Measurements from ENCODE around the gene CLDN19. TPM values are rescaled to one million over a fixed set of nuclear protein-coding genes. Genes with fewer than 3 reads are reported as not detected.

CLDN19 gene
- total RNA-seq, 5 donors from 2014 or later (not counting 1 experiment from before 2014, with no cell fraction given), result 0.18 TPM; not detected in 4

DNA sequence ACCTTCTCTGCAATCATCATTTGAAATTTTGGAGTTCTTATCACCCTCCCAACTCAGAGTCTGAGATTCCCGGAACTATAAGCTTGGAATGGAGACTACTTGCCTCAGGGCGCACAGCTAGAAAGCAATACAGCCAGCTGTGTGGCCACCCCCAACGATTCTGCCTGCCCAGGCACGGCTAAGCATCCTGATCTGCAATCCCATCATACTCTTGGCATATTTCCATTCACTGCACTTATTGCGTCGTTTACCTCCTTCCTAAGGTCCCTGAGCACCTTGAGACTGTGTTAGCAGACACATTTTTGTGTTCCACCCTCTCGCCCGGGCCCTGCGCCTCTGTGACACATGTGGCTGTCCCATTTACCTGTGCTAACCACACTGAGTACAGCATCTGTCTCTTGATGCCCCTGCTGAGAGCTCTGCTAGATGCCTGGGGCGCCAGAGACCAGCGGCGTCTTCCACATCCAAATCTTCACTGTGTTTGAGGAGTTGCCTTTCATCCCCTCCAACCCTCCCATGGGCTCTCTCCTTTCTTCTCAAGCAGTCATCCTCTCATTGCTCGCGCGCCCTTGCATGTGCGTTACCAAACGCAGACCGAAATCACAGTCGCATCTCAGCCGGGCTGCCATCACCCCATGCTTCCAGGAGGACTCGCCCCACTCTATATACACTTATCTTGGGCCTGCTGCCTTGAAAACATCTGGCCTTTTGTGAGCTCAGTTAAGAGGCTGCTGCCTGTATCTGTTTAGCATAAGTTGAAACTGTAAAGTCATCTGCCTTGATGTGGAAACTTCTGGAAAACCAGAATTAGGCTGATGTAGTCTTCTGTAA is 3.5 kb upstream of the CLDN19 start:
- Histone ChIP-seq H3K27me3 (replicated peaks in 1 of 2; ENCODE audit: control insufficient read depth in 2 of 2, extremely low read depth in 1 of 2, insufficient read depth in 2 of 2, low read length in 1 of 2) (no peaks in the 10 kb centered on the region), H3K4me1 (ENCODE audit: control insufficient read depth in 1 of 2, extremely low read depth in 1 of 2, insufficient read depth in 2 of 2, low read length in 2 of 2) (peaks cover 0 to 2% of the 10 kb centered on the region in 2 experiments), H3K4me3 (ENCODE audit: control insufficient read depth in 1 of 2, extremely low read depth in 1 of 2, low read length in 1 of 2) (no peak overlapping the region), H3K36me3 (ENCODE audit: control insufficient read depth in 2 of 2, extremely low read depth in 1 of 2, insufficient read depth in 1 of 2, low read length in 1 of 2) (peaks cover 0 to 30% of the 10 kb centered on the region in 2 donors), H3K27ac (ENCODE audit: low read length) (no peak overlapping the region), H3K9me3 (no peaks in the 10 kb centered on the region)
- no peak overlapping the region for H3K27ac Mint-ChIP-seq
- H3K36me3 Mint-ChIP-seq, result peaks cover 8% of the 10 kb centered on the region
- no peaks in the 10 kb centered on the region for H3K4me1 Mint-ChIP-seq
- no peak overlapping the region for H3K4me3 Mint-ChIP-seq
- DNase-seq (no peak), ATAC-seq (replicated peaks in 1 of 4) (no peak)
- 85% methylated on average over 20 of the region's 21 CpGs for WGBS (ENCODE audit: insufficient coverage)
- H3K9me3 Mint-ChIP-seq, result no peaks in the 10 kb centered on the region
- H3K27me3 Mint-ChIP-seq, result no peaks in the 10 kb centered on the region
- ChIA-PET CTCF (no interaction called here), POLR2A (no interaction called here)

DNA sequence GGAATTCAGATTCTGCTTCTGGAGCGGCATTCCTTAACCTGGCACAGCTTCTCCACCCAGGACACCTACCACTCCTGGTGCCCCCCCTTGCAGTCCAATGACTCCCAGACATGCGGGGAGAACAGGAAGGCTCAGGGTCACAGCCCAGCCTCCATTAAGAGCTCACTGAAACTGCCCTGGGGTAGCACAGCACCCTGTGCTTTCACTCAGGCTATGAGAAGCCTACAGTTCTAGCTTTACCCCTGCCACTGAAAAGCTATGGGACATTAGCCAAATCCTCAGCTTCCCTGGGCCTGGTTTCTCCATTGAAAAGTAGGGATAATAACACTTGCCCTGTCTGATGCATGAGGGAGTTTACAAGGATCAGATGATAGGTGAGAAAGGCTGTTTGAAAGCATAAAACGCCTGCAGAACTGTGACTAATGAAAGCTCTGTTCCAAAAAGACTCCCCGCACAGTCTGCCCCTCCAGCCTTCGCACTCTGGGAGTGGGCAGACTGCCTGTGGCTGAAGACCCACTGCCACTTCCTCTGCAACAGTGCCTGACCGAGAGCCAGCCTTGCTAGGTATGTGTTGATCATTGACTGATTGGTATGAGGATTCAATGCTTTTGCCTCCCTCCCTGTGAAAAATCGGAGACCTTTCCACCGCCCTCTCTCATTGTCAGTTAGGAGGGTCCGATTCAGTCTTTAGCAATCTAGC is 2.7 kb upstream of the CLDN19 start:
- ATAC-seq (replicated peaks in 1 of 4) (no peak), DNase-seq (no peak)
- Mint-ChIP-seq H3K27ac (no peak overlapping the region), H3K27me3 (no peaks in the 10 kb centered on the region), H3K4me1 (no peaks in the 10 kb centered on the region), H3K36me3 (peaks cover under 1% of the 10 kb centered on the region), H3K9me3 (no peaks in the 10 kb centered on the region), H3K4me3 (no peak overlapping the region)
- Histone ChIP-seq H3K27me3 (replicated peaks in 1 of 2; ENCODE audit: control insufficient read depth in 2 of 2, extremely low read depth in 1 of 2, insufficient read depth in 2 of 2, low read length in 1 of 2) (no peaks in the 10 kb centered on the region), H3K4me1 (ENCODE audit: control insufficient read depth in 1 of 2, extremely low read depth in 1 of 2, insufficient read depth in 2 of 2, low read length in 2 of 2) (peaks cover 0 to 2% of the 10 kb centered on the region in 2 experiments), H3K4me3 (ENCODE audit: control insufficient read depth in 1 of 2, extremely low read depth in 1 of 2, low read length in 1 of 2) (no peak overlapping the region), H3K9me3 (no peaks in the 10 kb centered on the region), H3K36me3 (ENCODE audit: control insufficient read depth in 2 of 2, extremely low read depth in 1 of 2, insufficient read depth in 1 of 2, low read length in 1 of 2) (peaks cover 0 to 23% of the 10 kb centered on the region in 2 donors), H3K27ac (ENCODE audit: low read length) (no peak overlapping the region)
- POLR2A ChIA-PET, result no interaction called here
- CTCF ChIA-PET, result interaction anchor here in 1 of 2 donors (0.7 kb wide), 1 partner anchor 430 kb away, joined by 3 read pairs; no protein-coding TSS in a partner anchor
- 84% methylated on average over 5 of the region's 9 CpGs for WGBS (ENCODE audit: insufficient coverage)

DNA sequence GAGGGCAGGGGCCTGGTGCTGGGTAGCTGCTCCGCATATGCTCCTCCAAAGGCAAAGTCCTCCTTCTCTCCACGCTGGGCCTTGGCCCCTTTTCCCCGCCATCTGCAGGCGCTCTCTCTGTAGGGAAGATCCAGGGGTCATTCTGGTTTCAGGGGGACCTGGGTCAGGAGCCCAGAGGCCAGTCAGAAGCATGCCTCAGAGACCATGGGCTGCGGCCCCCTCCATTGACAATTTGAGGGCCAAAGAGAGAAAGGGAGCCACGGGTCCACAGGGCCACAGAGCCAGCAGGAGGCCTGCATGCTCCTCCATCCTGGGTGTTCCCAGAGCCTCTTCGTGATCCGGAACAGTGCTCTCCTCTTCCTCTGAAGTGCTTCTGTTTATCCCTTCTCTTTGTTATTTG is 2.1 kb upstream of the CLDN19 start:
- POLR2A ChIA-PET, result no interaction called here
- H3K4me1 ChIP-seq (ENCODE audit: control insufficient read depth in 1 of 2, extremely low read depth in 1 of 2, insufficient read depth in 2 of 2, low read length in 2 of 2), result peaks cover 0 to 5% of the 10 kb centered on the region in 2 experiments

DNA sequence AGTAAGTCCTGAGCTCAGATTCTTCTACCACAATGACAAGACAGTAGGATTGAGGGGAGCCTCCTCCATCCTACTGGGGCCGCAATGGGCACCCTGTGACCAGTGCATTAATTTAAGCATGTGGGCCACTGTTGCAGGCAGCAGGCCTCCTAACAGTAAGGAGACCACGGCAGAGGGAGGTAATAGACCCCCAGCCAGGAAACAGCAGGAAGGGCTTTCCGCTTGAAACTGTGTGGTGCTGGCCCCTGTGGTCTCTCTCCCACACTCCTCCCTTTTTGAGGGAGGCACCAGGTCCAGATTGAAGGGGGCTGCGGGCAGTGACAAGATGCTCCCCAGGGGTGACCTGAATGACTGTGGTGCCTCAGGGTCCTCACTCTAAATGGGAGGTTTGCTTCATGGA is 1.7 kb upstream of the CLDN19 start:
- H3K36me3 Mint-ChIP-seq, result no peaks in the 10 kb centered on the region
- no peaks in the 10 kb centered on the region for H3K27me3 ChIP-seq (replicated peaks in 1 of 2; ENCODE audit: control insufficient read depth in 2 of 2, extremely low read depth in 1 of 2, insufficient read depth in 2 of 2, low read length in 1 of 2)
- peaks cover 0 to 12% of the 10 kb centered on the region in 2 donors for H3K36me3 ChIP-seq (ENCODE audit: control insufficient read depth in 2 of 2, extremely low read depth in 1 of 2, insufficient read depth in 1 of 2, low read length in 1 of 2)
- ATAC-seq (replicated peaks in 1 of 4), result no peak
- POLR2A ChIA-PET, result no interaction called here
- no peak for DNase-seq
- H3K27ac Mint-ChIP-seq, result no peak overlapping the region
- H3K4me3 Mint-ChIP-seq, result no peak overlapping the region
- CTCF ChIA-PET, result no interaction called here
- no peaks in the 10 kb centered on the region for H3K9me3 Mint-ChIP-seq
- no peaks in the 10 kb centered on the region for H3K9me3 ChIP-seq
- H3K4me3 ChIP-seq (ENCODE audit: control insufficient read depth in 1 of 2, extremely low read depth in 1 of 2, low read length in 1 of 2), result no peak overlapping the region
- WGBS (ENCODE audit: insufficient coverage), result 83% methylated on average over 1 of the region's 4 CpGs
- H3K4me1 Mint-ChIP-seq, result peaks cover 7 to 8% (median 7%) of the 10 kb centered on the region in 3 donors
- no peaks in the 10 kb centered on the region for H3K27me3 Mint-ChIP-seq
- peaks cover 0 to 7% of the 10 kb centered on the region in 2 experiments for H3K4me1 ChIP-seq (ENCODE audit: control insufficient read depth in 1 of 2, extremely low read depth in 1 of 2, insufficient read depth in 2 of 2, low read length in 2 of 2)
- no peak overlapping the region for H3K27ac ChIP-seq (ENCODE audit: low read length)

More for the DNA sequence above, 2.1 kb upstream of the CLDN19 start:
- DNase-seq (no peak), ATAC-seq (replicated peaks in 1 of 4) (no peak)
- H3K27me3 ChIP-seq (replicated peaks in 1 of 2; ENCODE audit: control insufficient read depth in 2 of 2, extremely low read depth in 1 of 2, insufficient read depth in 2 of 2, low read length in 1 of 2), result no peaks in the 10 kb centered on the region
- CTCF ChIA-PET, result no interaction called here
- Mint-ChIP-seq H3K27ac (no peak overlapping the region), H3K9me3 (no peaks in the 10 kb centered on the region), H3K4me1 (peaks cover 3% of the 10 kb centered on the region in 3 donors), H3K36me3 (no peaks in the 10 kb centered on the region), H3K4me3 (no peak overlapping the region), H3K27me3 (no peaks in the 10 kb centered on the region)
- peaks cover 0 to 16% of the 10 kb centered on the region in 2 donors for H3K36me3 ChIP-seq (ENCODE audit: control insufficient read depth in 2 of 2, extremely low read depth in 1 of 2, insufficient read depth in 1 of 2, low read length in 1 of 2)
- 98% methylated on average over 6 of the region's 8 CpGs for WGBS (ENCODE audit: insufficient coverage)
- H3K4me3 ChIP-seq (ENCODE audit: control insufficient read depth in 1 of 2, extremely low read depth in 1 of 2, low read length in 1 of 2), result no peak overlapping the region
- H3K9me3 ChIP-seq, result no peaks in the 10 kb centered on the region
- no peak overlapping the region for H3K27ac ChIP-seq (ENCODE audit: low read length)

DNA sequence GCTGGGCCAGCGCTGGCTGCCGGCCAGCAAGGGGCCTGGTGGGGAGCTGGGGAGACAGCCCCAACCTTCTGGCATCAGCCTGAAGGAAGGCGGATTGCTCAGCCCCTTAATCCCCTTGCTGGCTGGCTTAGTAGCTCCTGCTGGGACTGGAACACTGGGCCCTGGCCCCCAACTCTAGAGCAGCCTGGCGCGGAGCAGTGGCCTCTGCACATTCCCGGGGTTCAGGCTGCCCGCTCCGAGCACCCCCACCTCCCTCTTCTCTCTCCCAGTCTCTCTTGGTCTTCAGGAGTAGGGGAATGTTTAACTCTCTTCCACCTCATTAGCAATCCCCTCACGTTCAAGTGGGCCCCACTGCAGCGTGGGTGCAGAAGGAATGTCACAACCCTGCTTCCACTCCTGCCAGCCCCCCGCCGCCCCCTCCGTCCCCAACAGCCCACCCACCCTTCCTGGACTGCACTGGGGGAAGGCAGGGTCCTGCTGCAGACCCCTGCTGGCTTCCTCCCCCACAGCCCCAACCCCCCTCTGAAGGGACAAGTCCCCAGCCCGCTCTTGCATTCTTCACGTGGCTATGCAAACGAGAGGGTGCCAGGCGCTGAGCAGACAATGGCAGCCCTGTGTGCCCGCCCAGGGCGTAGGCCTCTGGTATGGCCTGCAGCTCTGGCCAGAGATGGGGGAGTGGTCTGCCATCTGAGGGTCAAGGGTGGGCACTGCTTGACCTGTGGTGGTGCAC is 980 bp upstream of the CLDN19 start:
- Mint-ChIP-seq H3K4me3 (no peak overlapping the region), H3K27me3 (no peaks in the 10 kb centered on the region), H3K4me1 (peaks cover 8 to 11% (median 9%) of the 10 kb centered on the region in 3 donors), H3K36me3 (no peaks in the 10 kb centered on the region), H3K27ac (no peak overlapping the region), H3K9me3 (no peaks in the 10 kb centered on the region)
- no peaks in the 10 kb centered on the region for H3K27me3 ChIP-seq (replicated peaks in 1 of 2; ENCODE audit: control insufficient read depth in 2 of 2, extremely low read depth in 1 of 2, insufficient read depth in 2 of 2, low read length in 1 of 2)
- H3K9me3 ChIP-seq, result no peaks in the 10 kb centered on the region
- no peak for DNase-seq
- ChIA-PET POLR2A (no interaction called here), CTCF (no interaction called here)
- H3K4me3 ChIP-seq (ENCODE audit: control insufficient read depth in 1 of 2, extremely low read depth in 1 of 2, low read length in 1 of 2), result no peak overlapping the region
- peaks cover 0 to 7% of the 10 kb centered on the region in 2 experiments for H3K4me1 ChIP-seq (ENCODE audit: control insufficient read depth in 1 of 2, extremely low read depth in 1 of 2, insufficient read depth in 2 of 2, low read length in 2 of 2)
- peaks cover 0 to 5% of the 10 kb centered on the region in 2 donors for H3K36me3 ChIP-seq (ENCODE audit: control insufficient read depth in 2 of 2, extremely low read depth in 1 of 2, insufficient read depth in 1 of 2, low read length in 1 of 2)
- WGBS (ENCODE audit: insufficient coverage), result 94% methylated on average over 5 of the region's 19 CpGs
- ATAC-seq (replicated peaks in 1 of 4), result no peak
- H3K27ac ChIP-seq (ENCODE audit: low read length), result no peak overlapping the region

DNA sequence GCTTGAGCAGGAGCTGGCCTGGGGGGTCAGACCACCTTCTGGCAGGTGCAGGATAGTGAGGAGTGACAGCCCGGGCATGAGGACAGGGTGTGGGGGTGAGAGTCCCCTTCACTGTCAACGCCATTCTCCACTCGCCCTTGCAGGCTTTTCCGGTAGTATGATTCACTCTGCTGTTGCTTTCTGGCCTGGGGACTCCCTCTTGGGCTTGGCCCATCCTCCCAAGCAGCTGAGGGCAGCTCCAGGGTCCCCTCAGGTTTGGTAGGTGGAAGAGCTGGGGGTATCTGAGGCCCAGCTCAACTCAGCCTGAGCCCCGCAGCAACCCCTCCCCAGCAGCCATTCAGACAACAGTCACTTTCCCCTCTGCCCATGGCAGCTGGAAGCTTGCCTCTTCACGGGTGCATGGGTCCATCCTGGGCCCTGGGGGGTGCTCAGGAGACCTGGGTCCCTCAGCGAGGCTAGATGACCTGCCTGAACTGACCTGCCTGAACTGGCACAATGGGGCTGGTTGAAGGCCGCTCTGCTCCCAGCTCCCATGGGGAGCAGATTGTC is 1.3 kb downstream of the CLDN19 start:
- peaks cover 0 to 9% of the 10 kb centered on the region in 2 experiments for H3K27me3 ChIP-seq (replicated peaks in 1 of 2; ENCODE audit: control insufficient read depth in 2 of 2, extremely low read depth in 1 of 2, insufficient read depth in 2 of 2, low read length in 1 of 2)
- H3K4me1 ChIP-seq (ENCODE audit: control insufficient read depth in 1 of 2, extremely low read depth in 1 of 2, insufficient read depth in 2 of 2, low read length in 2 of 2), result peaks cover 0 to 7% of the 10 kb centered on the region in 2 experiments
- H3K4me3 ChIP-seq (ENCODE audit: control insufficient read depth in 1 of 2, extremely low read depth in 1 of 2, low read length in 1 of 2), result no peak overlapping the region
- DNase-seq (no peak), ATAC-seq (replicated peaks in 1 of 4) (no peak)
- peaks cover 0 to 2% of the 10 kb centered on the region in 2 donors for H3K27me3 Mint-ChIP-seq
- H3K36me3 ChIP-seq (ENCODE audit: control insufficient read depth in 2 of 2, extremely low read depth in 1 of 2, insufficient read depth in 1 of 2, low read length in 1 of 2), result no peaks in the 10 kb centered on the region
- no peaks in the 10 kb centered on the region for H3K36me3 Mint-ChIP-seq
- no peak overlapping the region for H3K27ac ChIP-seq (ENCODE audit: low read length)
- peaks cover 8 to 11% (median 9%) of the 10 kb centered on the region in 3 donors for H3K4me1 Mint-ChIP-seq
- 81% methylated on average over 7 of the region's 8 CpGs for WGBS (ENCODE audit: insufficient coverage)
- H3K9me3 Mint-ChIP-seq, result no peaks in the 10 kb centered on the region
- POLR2A ChIA-PET, result interaction anchor here in 1 of 2 donors (0.6 kb wide), 1 partner anchor 197 kb away, joined by 3 read pairs; no protein-coding TSS in a partner anchor
- no peaks in the 10 kb centered on the region for H3K9me3 ChIP-seq
- no peak overlapping the region for H3K27ac Mint-ChIP-seq
- CTCF ChIA-PET, result no interaction called here
- no peak overlapping the region for H3K4me3 Mint-ChIP-seq

Measured in T-cell (primary cell).